Mucosa of rectum (tissue), 2 donors: ENCODE results near the gene ITGA1.
A peak's percentile ranks its signal among the peaks of the same experiment; 100 is the strongest.

Source experiments
- H3K27ac ChIP-seq, 2 donors: one replicate each; pipeline ENCODE4 v1.7.0; 2013; ENCODE audit warnings: inconsistent platforms in 2 of 2, low read depth in 2 of 2, low read length in 2 of 2
- H3K27me3 ChIP-seq, 2 donors: one replicate each; pipeline ENCODE4 v1.7.0; 2013; ENCODE audit warnings: low read length in 2 of 2; ENCODE audit not compliant: control insufficient read depth in 2 of 2, insufficient read depth in 2 of 2
- H3K36me3 ChIP-seq, 2 donors: one replicate each; pipeline ENCODE4 v1.7.0; 2013; ENCODE audit warnings: low read length in 2 of 2; ENCODE audit not compliant: control insufficient read depth in 2 of 2, insufficient read depth in 2 of 2
- H3K4me1 ChIP-seq, 2 donors: one replicate each; pipeline ENCODE4 v1.7.0; 2013; ENCODE audit warnings: low read length in 2 of 2, mild to moderate bottlenecking in 1 of 2; ENCODE audit not compliant: control insufficient read depth in 2 of 2, insufficient read depth in 2 of 2
- H3K4me3 ChIP-seq, 2 donors: one replicate each; pipeline ENCODE4 v1.7.0; 2013; ENCODE audit warnings: low read length in 2 of 2
- H3K9ac ChIP-seq, 2 donors: one replicate each; pipeline ENCODE4 v1.7.0; 2013; ENCODE audit warnings: low read length in 2 of 2, low read depth in 1 of 2, mild to moderate bottlenecking in 1 of 2
- H3K9me3 ChIP-seq, 2 donors: one replicate each; pipeline ENCODE4 v1.7.0; 2013; ENCODE audit warnings: low read length in 2 of 2; ENCODE audit not compliant: control insufficient read depth in 2 of 2
- donor health status: healthy.
- donor health status: Normal muscosa, but diverticular disease.

The ITGA1 gene

GRCh38 chr5:52821901-52822300 is 34.2 kb downstream of the ITGA1 start:
- Histone ChIP-seq H3K27me3 (no peaks in the 10 kb centered on the region), H3K27ac (peak overlapping the region in 1 of 2 donors; percentile 21), H3K9me3 (no peaks in the 10 kb centered on the region), H3K36me3 (no peaks in the 10 kb centered on the region), H3K9ac (no peak overlapping the region), H3K4me1 (no peaks in the 10 kb centered on the region), H3K4me3 (no peak overlapping the region)

GRCh38 chr5:52822437-52822836 is 34.7 kb downstream of the ITGA1 start:
- no peaks in the 10 kb centered on the region for H3K27me3 ChIP-seq
- H3K4me1 ChIP-seq = no peaks in the 10 kb centered on the region
- no peak overlapping the region for H3K4me3 ChIP-seq
- no peaks in the 10 kb centered on the region for H3K9me3 ChIP-seq
- peak overlapping the region in 1 of 2 donors; percentile 21 for H3K27ac ChIP-seq
- H3K36me3 ChIP-seq = no peaks in the 10 kb centered on the region
- no peak overlapping the region for H3K9ac ChIP-seq

GRCh38 chr5:52824827-52825226 is 37.1 kb downstream of the ITGA1 start:
- Histone ChIP-seq H3K9me3 (no peaks in the 10 kb centered on the region), H3K9ac (no peak overlapping the region), H3K36me3 (no peaks in the 10 kb centered on the region), H3K4me1 (no peaks in the 10 kb centered on the region), H3K4me3 (no peak overlapping the region), H3K27ac (no peak overlapping the region), H3K27me3 (no peaks in the 10 kb centered on the region)

GRCh38 chr5:52825826-52826225 is 38.1 kb downstream of the ITGA1 start:
- Histone ChIP-seq H3K36me3 (no peaks in the 10 kb centered on the region), H3K27ac (no peak overlapping the region), H3K9ac (no peak overlapping the region), H3K4me3 (no peak overlapping the region), H3K27me3 (no peaks in the 10 kb centered on the region), H3K4me1 (no peaks in the 10 kb centered on the region), H3K9me3 (no peaks in the 10 kb centered on the region)

- Histone ChIP-seq H3K9ac (no peak overlapping the region), H3K4me3 (no peak overlapping the region), H3K27me3 (no peaks in the 10 kb centered on the region), H3K27ac (no peak overlapping the region), H3K4me1 (no peaks in the 10 kb centered on the region), H3K36me3 (no peaks in the 10 kb centered on the region), H3K9me3 (no peaks in the 10 kb centered on the region)
Measured at GRCh38 chr5:52827815-52828214, 40.1 kb downstream of the ITGA1 start.

- Histone ChIP-seq H3K9me3 (no peaks in the 10 kb centered on the region), H3K27me3 (no peaks in the 10 kb centered on the region), H3K4me1 (no peaks in the 10 kb centered on the region), H3K36me3 (no peaks in the 10 kb centered on the region), H3K4me3 (no peak overlapping the region), H3K27ac (no peak overlapping the region), H3K9ac (no peak overlapping the region)
Measured at GRCh38 chr5:52829664-52830063, 41.9 kb downstream of the ITGA1 start.

- Histone ChIP-seq H3K9me3 (no peaks in the 10 kb centered on the region), H3K4me3 (no peak overlapping the region), H3K27ac (no peak overlapping the region), H3K27me3 (no peaks in the 10 kb centered on the region), H3K9ac (no peak overlapping the region), H3K4me1 (no peaks in the 10 kb centered on the region), H3K36me3 (no peaks in the 10 kb centered on the region)
Measured at GRCh38 chr5:52830650-52831049, 42.9 kb downstream of the ITGA1 start.

- H3K9me3 ChIP-seq = no peaks in the 10 kb centered on the region
- no peak overlapping the region for H3K27ac ChIP-seq
- no peaks in the 10 kb centered on the region for H3K4me1 ChIP-seq
- H3K4me3 ChIP-seq = no peak overlapping the region
- no peak overlapping the region for H3K9ac ChIP-seq
- no peaks in the 10 kb centered on the region for H3K36me3 ChIP-seq
- no peaks in the 10 kb centered on the region for H3K27me3 ChIP-seq
Measured at GRCh38 chr5:52831786-52832511, 44.2 kb downstream of the ITGA1 start.

- H3K4me3 ChIP-seq = no peak overlapping the region
- H3K27ac ChIP-seq = no peak overlapping the region
- no peaks in the 10 kb centered on the region for H3K27me3 ChIP-seq
- no peaks in the 10 kb centered on the region for H3K36me3 ChIP-seq
- no peaks in the 10 kb centered on the region for H3K4me1 ChIP-seq
- H3K9me3 ChIP-seq = no peaks in the 10 kb centered on the region
- H3K9ac ChIP-seq = no peak overlapping the region
Measured at GRCh38 chr5:52834320-52834719, 46.6 kb downstream of the ITGA1 start.

GRCh38 chr5:52837068-52837467 is 49.4 kb downstream of the ITGA1 start:
- no peak overlapping the region for H3K4me3 ChIP-seq
- H3K4me1 ChIP-seq = no peaks in the 10 kb centered on the region
- H3K9ac ChIP-seq = no peak overlapping the region
- no peaks in the 10 kb centered on the region for H3K27me3 ChIP-seq
- no peaks in the 10 kb centered on the region for H3K9me3 ChIP-seq
- H3K27ac ChIP-seq = peak overlapping the region; percentile 11 to 46
- H3K36me3 ChIP-seq = no peaks in the 10 kb centered on the region
